Esophagus squamous epithelium (tissue), 4 donors: Measurements from ENCODE around the gene BAIAP2.

Experiments used
- CTCF ChIP-seq, 6 experiments: fragments of 450-650 bp in 4 of 6; fragments of 200-600 bp in 2 of 6; sonication (generic) in 2 of 6; IDR thresholded peaks; one replicate each; pipeline ENCODE4 v1.5.1; 2016 to 2019; ENCODE audit warnings: antibody characterized with exemption in 6 of 6, mild to moderate bottlenecking in 4 of 6, moderate library complexity in 4 of 6
- POLR2A ChIP-seq, 4 donors: fragments of 450-650 bp; IDR thresholded peaks; one replicate each; pipeline ENCODE4 v1.6.1; 2017; ENCODE audit warnings: antibody characterized with exemption in 4 of 4, mild to moderate bottlenecking in 4 of 4, moderate library complexity in 3 of 4

DNA sequence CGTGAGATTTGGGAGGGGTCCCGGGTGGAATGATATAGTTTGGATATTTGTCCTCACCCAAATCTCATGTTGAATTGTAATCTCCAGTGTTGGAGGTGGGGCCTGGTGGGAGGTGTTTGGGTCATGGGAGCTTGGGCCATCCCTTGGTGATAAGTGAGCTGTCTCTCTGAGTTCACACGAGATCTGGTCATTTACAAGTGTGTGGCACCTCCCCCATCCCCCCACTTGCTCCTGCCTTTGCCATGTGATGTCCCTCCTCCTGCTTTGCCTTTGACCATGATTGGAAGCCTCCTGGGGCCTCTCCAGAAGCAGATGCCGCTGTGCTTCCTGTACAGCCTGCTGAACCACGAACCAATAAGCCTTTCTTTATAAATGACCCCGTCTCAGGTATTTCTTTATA lies 21.3 kb upstream of the BAIAP2 start:
- TF ChIP-seq CTCF (IDR thresholded peaks at IDR 0.05) (no peak), POLR2A (IDR thresholded peaks at IDR 0.05) (no peak)
